Kidney epithelial cell (primary cell): ENCODE data around the gene WDFY3. TPM values are rescaled to one million over a fixed set of nuclear protein-coding genes. Genes with fewer than 3 reads are reported as not detected.
"Not testable (repeated sequence)": the region's sequence is repeated elsewhere in the genome, so short reads cannot be mapped to it uniquely, and the experiment has no call there.

Experiments used
- DNase-seq: peaks from one replicate; pipeline ENCODE4 v3.0.0-alpha.2; 2010; ENCODE audit warnings: low read depth
- H3K27me3 ChIP-seq: 2 replicates; pipeline ENCODE4 v1.6.0; 2011; ENCODE audit warnings: low read length; ENCODE audit not compliant: control insufficient read depth, insufficient read depth
- H3K36me3 ChIP-seq: 2 replicates; pipeline ENCODE4 v1.5.1; 2011; ENCODE audit warnings: low read length; ENCODE audit not compliant: control insufficient read depth, insufficient read depth
- H3K4me3 ChIP-seq: 2 replicates; pipeline ENCODE4 v1.5.1; 2011; ENCODE audit warnings: low read depth, mild to moderate bottlenecking, control low read depth, low read length
- CTCF ChIP-seq: IDR thresholded peaks from 2 replicates; pipeline ENCODE4 v1.5.1; 2011; ENCODE audit warnings: mild to moderate bottlenecking, moderate library complexity, low read length, control low read depth, inconsistent platforms; ENCODE audit not compliant: insufficient read depth, poor library complexity, severe bottlenecking
- total RNA-seq: library from RNA; depleted of rRNA; stranded (reverse); fragments of >200 nt; gene quantifications from 2 replicates; pipeline ENCODE4 v1.2.3, GENCODE V29; 2015

The WDFY3 gene
- total RNA-seq, 1 donor from 2014 or later, result 54.4 TPM

- DNase-seq, result no peak
- no peaks in the 10 kb centered on the region for H3K27me3 ChIP-seq
- TF ChIP-seq CTCF, result no peak
- no peak overlapping the region for H3K4me3 ChIP-seq
- no peaks in the 10 kb centered on the region for H3K36me3 ChIP-seq
Measured at GRCh38 chr4:84688605-84689004, 277.9 kb downstream of the WDFY3 start.

- DNase-seq, result no peak
- TF ChIP-seq CTCF, result no peak
- no peak overlapping the region for H3K4me3 ChIP-seq
- no peaks in the 10 kb centered on the region for H3K36me3 ChIP-seq
- no peaks in the 10 kb centered on the region for H3K27me3 ChIP-seq
Measured at GRCh38 chr4:84685105-84685504, 281.4 kb downstream of the WDFY3 start.

- Histone ChIP-seq H3K27me3 (no peaks in the 10 kb centered on the region), H3K36me3 (no peaks in the 10 kb centered on the region), H3K4me3 (no peak overlapping the region)
- DNase-seq, result no peak
- TF ChIP-seq CTCF, result no peak
Measured at GRCh38 chr4:84684361-84684760, 282.1 kb downstream of the WDFY3 start.

GRCh38 chr4:84683064-84683850 lies 283.2 kb downstream of the WDFY3 start:
- H3K36me3 ChIP-seq, result peaks cover 1% of the 10 kb centered on the region
- H3K4me3 ChIP-seq, result no peak overlapping the region
- no peak for DNase-seq
- TF ChIP-seq CTCF, result no peak
- no peaks in the 10 kb centered on the region for H3K27me3 ChIP-seq

- H3K4me3 ChIP-seq, H3K36me3 ChIP-seq, DNase-seq, H3K27me3 ChIP-seq: not testable (repeated sequence)
Measured at GRCh38 chr4:84682661-84683060, 283.8 kb downstream of the WDFY3 start.

GRCh38 chr4:84681486-84682274 lies 284.8 kb downstream of the WDFY3 start:
- Histone ChIP-seq H3K36me3 (peaks cover 7% of the 10 kb centered on the region), H3K27me3 (no peaks in the 10 kb centered on the region)
- DNase-seq, result peak; percentile 76

More at GRCh38 chr4:84681486-84682274, 284.8 kb downstream of the WDFY3 start:
- peak; percentile 25 for TF ChIP-seq CTCF
- H3K4me3 ChIP-seq, result no peak overlapping the region
